ENCODE data around the gene KIFBP. TPM values are rescaled to one million over a fixed set of nuclear protein-coding genes. Genes with fewer than 3 reads are reported as not detected.

The KIFBP gene
- total and polyA plus RNA-seq, 9 of the 15 experiments (the other 6 are each of a cell fraction or from before 2014, with no cell fraction given) = 5.6 to 23.2 (median 14.8) TPM

DNA sequence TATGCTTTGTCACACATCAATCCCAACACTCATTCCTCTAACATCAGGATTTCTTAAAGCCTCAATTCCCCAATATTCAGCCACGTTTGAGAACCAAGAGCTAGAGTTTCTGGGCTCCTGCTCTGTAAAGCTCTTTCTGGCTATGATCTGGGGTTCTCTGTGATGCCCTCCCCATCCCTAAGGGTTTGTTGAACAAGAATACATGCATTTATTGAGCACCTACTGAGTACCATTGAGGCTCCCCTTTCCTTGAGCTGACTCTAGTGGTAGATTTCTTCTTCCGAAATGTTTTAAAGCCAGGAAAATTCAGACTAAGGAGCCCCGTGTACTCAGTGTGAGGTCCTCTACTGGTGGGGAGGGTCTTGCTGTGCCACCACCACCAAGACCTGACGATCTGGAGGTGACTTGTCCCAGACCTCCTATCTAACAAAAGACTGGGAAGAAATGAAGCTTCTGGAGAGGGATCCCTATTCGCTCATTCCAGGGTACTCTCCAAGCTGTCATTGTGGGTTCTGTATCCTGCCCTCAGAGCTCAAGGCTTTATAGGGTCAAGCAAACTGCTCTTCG, 76.2 kb downstream of the KIFBP start (continued):
- TF ChIP-seq MEF2D (tag; conservative IDR thresholded peaks at IDR 0.05; ENCODE audit: low read depth) (no peak), HNRNPL (IDR thresholded peaks at IDR 0.05; ENCODE audit: low read depth, low read length) (no peak), ZC3H4 (CRISPR knock-in tag; IDR thresholded peaks at IDR 0.05; ENCODE audit: borderline replicate concordance) (no peak), RB1 (IDR thresholded peaks at IDR 0.05; ENCODE audit: low read depth) (no peak), RBM25 (IDR thresholded peaks at IDR 0.05; ENCODE audit: low read depth, low read length, severe bottlenecking) (no peak), NR1H2 (CRISPR knock-in tag; IDR thresholded peaks at IDR 0.05) (no peak), ZNF239 (CRISPR knock-in tag; IDR thresholded peaks at IDR 0.05) (no peak), MCM3 (IDR thresholded peaks at IDR 0.05) (no peak), CTCFL (IDR thresholded peaks at IDR 0.05; ENCODE audit: borderline replicate concordance, insufficient read depth, low read depth, low read length, poor library complexity, severe bottlenecking) (peak; percentile 69), CBFB (CRISPR knock-in tag; IDR thresholded peaks at IDR 0.05) (no peak), ZNF449 (CRISPR knock-in tag; IDR thresholded peaks at IDR 0.05) (no peak), DACH1 (IDR thresholded peaks at IDR 0.05; ENCODE audit: partially characterized antibody) (no peak), HOMEZ (CRISPR knock-in tag; IDR thresholded peaks at IDR 0.05) (no peak), RFX7 (CRISPR knock-in tag; IDR thresholded peaks at IDR 0.05) (no peak), POLR3G (IDR thresholded peaks at IDR 0.05; ENCODE audit: extremely low read depth, insufficient read length, insufficient replicate concordance) (no peak), RBM22 (IDR thresholded peaks at IDR 0.05; ENCODE audit: low read depth, low read length, poor library complexity, severe bottlenecking) (no peak), FOXO4 (CRISPR knock-in tag; IDR thresholded peaks at IDR 0.05) (no peak)
- TF ChIP-seq, protein P1, sequence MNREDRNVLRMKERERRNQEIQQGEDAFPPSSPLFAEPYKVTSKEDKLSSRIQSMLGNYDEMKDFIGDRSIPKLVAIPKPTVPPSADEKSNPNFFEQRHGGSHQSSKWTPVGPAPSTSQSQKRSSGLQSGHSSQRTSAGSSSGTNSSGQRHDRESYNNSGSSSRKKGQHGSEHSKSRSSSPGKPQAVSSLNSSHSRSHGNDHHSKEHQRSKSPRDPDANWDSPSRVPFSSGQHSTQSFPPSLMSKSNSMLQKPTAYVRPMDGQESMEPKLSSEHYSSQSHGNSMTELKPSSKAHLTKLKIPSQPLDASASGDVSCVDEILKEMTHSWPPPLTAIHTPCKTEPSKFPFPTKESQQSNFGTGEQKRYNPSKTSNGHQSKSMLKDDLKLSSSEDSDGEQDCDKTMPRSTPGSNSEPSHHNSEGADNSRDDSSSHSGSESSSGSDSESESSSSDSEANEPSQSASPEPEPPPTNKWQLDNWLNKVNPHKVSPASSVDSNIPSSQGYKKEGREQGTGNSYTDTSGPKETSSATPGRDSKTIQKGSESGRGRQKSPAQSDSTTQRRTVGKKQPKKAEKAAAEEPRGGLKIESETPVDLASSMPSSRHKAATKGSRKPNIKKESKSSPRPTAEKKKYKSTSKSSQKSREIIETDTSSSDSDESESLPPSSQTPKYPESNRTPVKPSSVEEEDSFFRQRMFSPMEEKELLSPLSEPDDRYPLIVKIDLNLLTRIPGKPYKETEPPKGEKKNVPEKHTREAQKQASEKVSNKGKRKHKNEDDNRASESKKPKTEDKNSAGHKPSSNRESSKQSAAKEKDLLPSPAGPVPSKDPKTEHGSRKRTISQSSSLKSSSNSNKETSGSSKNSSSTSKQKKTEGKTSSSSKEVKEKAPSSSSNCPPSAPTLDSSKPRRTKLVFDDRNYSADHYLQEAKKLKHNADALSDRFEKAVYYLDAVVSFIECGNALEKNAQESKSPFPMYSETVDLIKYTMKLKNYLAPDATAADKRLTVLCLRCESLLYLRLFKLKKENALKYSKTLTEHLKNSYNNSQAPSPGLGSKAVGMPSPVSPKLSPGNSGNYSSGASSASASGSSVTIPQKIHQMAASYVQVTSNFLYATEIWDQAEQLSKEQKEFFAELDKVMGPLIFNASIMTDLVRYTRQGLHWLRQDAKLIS (CRISPR knock-in tag; IDR thresholded peaks at IDR 0.05) = no peak

All from K562 (cell line).